GM23338 (cell line): ENCODE measurements around the gene STPG1.

Experiments used
- CREB1 ChIP-seq: fragments of 250-450 bp; sonication (Bioruptor Pico); IDR thresholded peaks from 2 replicates; pipeline ENCODE4 v1.5.0; 2020; ENCODE audit warnings: low read depth, mild to moderate bottlenecking, moderate library complexity
- CTCF ChIP-seq, 2 experiments: fragments of 200-600 bp in 1 of 2; sonication (generic) in 1 of 2; conservative IDR thresholded peaks; 2 replicates each; pipeline versions ENCODE4 v1.5.1 to v1.6.1; 2016 to 2017; ENCODE audit warnings: antibody characterized with exemption in 2 of 2, low read depth in 2 of 2, mild to moderate bottlenecking in 2 of 2, moderate library complexity in 1 of 2

GRCh38 chr1:24319962-24320361 lies 93.6 kb downstream of the STPG1 start:
- TF ChIP-seq CTCF (conservative IDR thresholded peaks at IDR 0.05; ENCODE audit: low read depth in 2 of 2) (no peak), CREB1 (no peak)
